A549 (cell line): ENCODE results near the gene SLC31A1.

Source experiments
- CBX2 ChIP-seq: fragments of 200-600 bp; sonication (generic); IDR thresholded peaks from 2 replicates; pipeline ENCODE4 v1.6.1; 2016; ENCODE audit warnings: low read depth, mild to moderate bottlenecking, borderline replicate concordance
- CEBPB ChIP-seq, 2 experiments: fragments of >200 bp in 1 of 2; sonication (Bioruptor Twin) in 1 of 2; formaldehyde crosslinking in 1 of 2; IDR thresholded peaks; 2 replicates each; pipeline ENCODE4 v1.6.1; 2012 to 2016
- CHD2 ChIP-seq: fragments of 150-350 bp; IDR thresholded peaks from 2 replicates; pipeline ENCODE4 v1.6.1; 2014; ENCODE audit warnings: low read length; ENCODE audit not compliant: partially characterized antibody
- FOSL2 ChIP-seq, 2 experiments: fragments of 450-650 bp in 1 of 2; fragments of >200 bp in 1 of 2; sonication (Bioruptor Twin) in 1 of 2; formaldehyde crosslinking; IDR thresholded peaks; 2 replicates each; pipeline versions ENCODE4 v1.5.0 to v1.6.1; 2016 to 2020; ENCODE audit warnings: mild to moderate bottlenecking in 1 of 2, moderate library complexity in 1 of 2
- HDAC2 ChIP-seq: fragments of 200-600 bp; sonication (generic); IDR thresholded peaks from 2 replicates; pipeline ENCODE4 v1.6.1; 2016
- HOXB13 ChIP-seq: fragments of 250-450 bp; sonication (Bioruptor Pico); IDR thresholded peaks from 2 replicates; pipeline ENCODE4 v1.5.0; 2020; ENCODE audit warnings: low read depth, mild to moderate bottlenecking, moderate library complexity
- NFE2L2 ChIP-seq: fragments of 150-350 bp; conservative IDR thresholded peaks from 2 replicates; pipeline ENCODE4 v1.6.1; 2014; ENCODE audit warnings: low read length
- POLR2A ChIP-seq: IDR thresholded peaks from 2 replicates; pipeline ENCODE4 v1.6.1; 2012; ENCODE audit warnings: mild to moderate bottlenecking, low read length
- RAD21 ChIP-seq, 2 experiments: fragments of >200 bp in 1 of 2; sonication (Bioruptor Twin) in 1 of 2; formaldehyde crosslinking in 1 of 2; IDR thresholded peaks in 1 of 2; conservative IDR thresholded peaks in 1 of 2; 2 replicates in 1 of 2; 3 replicates in 1 of 2; pipeline ENCODE4 v1.6.1; 2012 to 2018; ENCODE audit warnings: inconsistent platforms in 1 of 2
- RNF2 ChIP-seq: fragments of 200-600 bp; sonication (generic); IDR thresholded peaks from 2 replicates; pipeline ENCODE4 v1.6.1; 2016; ENCODE audit warnings: low read depth, mild to moderate bottlenecking, antibody characterized with exemption, moderate library complexity, borderline replicate concordance
- SMC3 ChIP-seq: fragments of >200 bp; sonication (Bioruptor Twin); formaldehyde crosslinking; IDR thresholded peaks from 3 replicates; pipeline ENCODE4 v1.6.1; 2018; ENCODE audit warnings: inconsistent platforms
- TF ChIP-seq, protein P1 (sequence below): fragments of >200 bp; sonication (Bioruptor Twin); formaldehyde crosslinking; IDR thresholded peaks from 3 replicates; pipeline ENCODE4 v1.5.1; 2016
- TF ChIP-seq, protein P2 (sequence below): fragments of 150-350 bp; IDR thresholded peaks from 2 replicates; pipeline ENCODE4 v1.6.1; 2014; ENCODE audit warnings: low read depth, mild to moderate bottlenecking, low read length
- TF ChIP-seq, protein P3 (sequence below): IDR thresholded peaks from 2 replicates; pipeline ENCODE4 v1.6.1; 2012

DNA sequence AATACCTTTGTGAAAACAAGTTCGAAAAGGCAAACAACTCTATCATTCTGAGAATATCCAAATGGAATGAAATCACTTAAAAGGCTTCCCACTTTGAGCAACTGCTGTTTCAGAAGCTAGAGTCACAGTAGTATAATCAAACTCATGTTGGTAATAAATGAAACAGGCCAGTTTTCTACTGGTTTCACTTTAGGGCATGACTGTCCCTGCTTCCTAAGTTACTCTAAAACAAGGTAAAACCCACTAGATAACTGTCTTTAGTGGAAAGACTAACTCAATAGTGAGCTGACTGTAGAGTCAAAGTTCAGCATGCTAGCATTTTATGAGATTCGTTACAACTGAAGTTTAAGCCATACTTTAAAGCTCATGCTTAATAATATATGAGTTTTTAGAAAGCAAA, 48.0 kb downstream of the SLC31A1 start:
- TF ChIP-seq, protein P1, sequence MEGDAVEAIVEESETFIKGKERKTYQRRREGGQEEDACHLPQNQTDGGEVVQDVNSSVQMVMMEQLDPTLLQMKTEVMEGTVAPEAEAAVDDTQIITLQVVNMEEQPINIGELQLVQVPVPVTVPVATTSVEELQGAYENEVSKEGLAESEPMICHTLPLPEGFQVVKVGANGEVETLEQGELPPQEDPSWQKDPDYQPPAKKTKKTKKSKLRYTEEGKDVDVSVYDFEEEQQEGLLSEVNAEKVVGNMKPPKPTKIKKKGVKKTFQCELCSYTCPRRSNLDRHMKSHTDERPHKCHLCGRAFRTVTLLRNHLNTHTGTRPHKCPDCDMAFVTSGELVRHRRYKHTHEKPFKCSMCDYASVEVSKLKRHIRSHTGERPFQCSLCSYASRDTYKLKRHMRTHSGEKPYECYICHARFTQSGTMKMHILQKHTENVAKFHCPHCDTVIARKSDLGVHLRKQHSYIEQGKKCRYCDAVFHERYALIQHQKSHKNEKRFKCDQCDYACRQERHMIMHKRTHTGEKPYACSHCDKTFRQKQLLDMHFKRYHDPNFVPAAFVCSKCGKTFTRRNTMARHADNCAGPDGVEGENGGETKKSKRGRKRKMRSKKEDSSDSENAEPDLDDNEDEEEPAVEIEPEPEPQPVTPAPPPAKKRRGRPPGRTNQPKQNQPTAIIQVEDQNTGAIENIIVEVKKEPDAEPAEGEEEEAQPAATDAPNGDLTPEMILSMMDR = no peak
- TF ChIP-seq CBX2 = no peak
- no peak for TF ChIP-seq HOXB13 (CRISPR knock-in tag)
- TF ChIP-seq, protein P2, sequence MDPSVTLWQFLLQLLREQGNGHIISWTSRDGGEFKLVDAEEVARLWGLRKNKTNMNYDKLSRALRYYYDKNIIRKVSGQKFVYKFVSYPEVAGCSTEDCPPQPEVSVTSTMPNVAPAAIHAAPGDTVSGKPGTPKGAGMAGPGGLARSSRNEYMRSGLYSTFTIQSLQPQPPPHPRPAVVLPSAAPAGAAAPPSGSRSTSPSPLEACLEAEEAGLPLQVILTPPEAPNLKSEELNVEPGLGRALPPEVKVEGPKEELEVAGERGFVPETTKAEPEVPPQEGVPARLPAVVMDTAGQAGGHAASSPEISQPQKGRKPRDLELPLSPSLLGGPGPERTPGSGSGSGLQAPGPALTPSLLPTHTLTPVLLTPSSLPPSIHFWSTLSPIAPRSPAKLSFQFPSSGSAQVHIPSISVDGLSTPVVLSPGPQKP = no peak
- no peak for TF ChIP-seq NFE2L2
- TF ChIP-seq SMC3 = no peak
- TF ChIP-seq CEBPB (IDR thresholded peaks at IDR 0.05) = no peak
- no peak for TF ChIP-seq RNF2
- TF ChIP-seq FOSL2 (IDR thresholded peaks at IDR 0.05) = no peak
- TF ChIP-seq FOSL2 (CRISPR knock-in tag; IDR thresholded peaks at IDR 0.05) = no peak
- TF ChIP-seq CHD2 = no peak
- TF ChIP-seq HDAC2 = no peak
- TF ChIP-seq RAD21 (conservative IDR thresholded peaks at IDR 0.05 in 1 of 2, IDR thresholded peaks at IDR 0.05 in 1 of 2) = no peak
- TF ChIP-seq POLR2A = no peak
- TF ChIP-seq, protein P3, sequence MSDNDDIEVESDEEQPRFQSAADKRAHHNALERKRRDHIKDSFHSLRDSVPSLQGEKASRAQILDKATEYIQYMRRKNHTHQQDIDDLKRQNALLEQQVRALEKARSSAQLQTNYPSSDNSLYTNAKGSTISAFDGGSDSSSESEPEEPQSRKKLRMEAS = no peak
